ENCODE data around the gene ANP32A. TPM values are rescaled to one million over a fixed set of nuclear protein-coding genes. Genes with fewer than 3 reads are reported as not detected.
"Not testable (repeated sequence)": the region's sequence is repeated elsewhere in the genome, so short reads cannot be mapped to it uniquely, and the experiment has no call there.

Gene ANP32A
- total RNA-seq (100 to 1,000 TPM; 129 to 131 TPM), polyA plus RNA-seq (10 to 100 TPM; 81.3 to 88.1 (median 84.3) TPM), total RNA-seq (74.8 to 234 (median 117) reads per million in 6 experiments)

DNA sequence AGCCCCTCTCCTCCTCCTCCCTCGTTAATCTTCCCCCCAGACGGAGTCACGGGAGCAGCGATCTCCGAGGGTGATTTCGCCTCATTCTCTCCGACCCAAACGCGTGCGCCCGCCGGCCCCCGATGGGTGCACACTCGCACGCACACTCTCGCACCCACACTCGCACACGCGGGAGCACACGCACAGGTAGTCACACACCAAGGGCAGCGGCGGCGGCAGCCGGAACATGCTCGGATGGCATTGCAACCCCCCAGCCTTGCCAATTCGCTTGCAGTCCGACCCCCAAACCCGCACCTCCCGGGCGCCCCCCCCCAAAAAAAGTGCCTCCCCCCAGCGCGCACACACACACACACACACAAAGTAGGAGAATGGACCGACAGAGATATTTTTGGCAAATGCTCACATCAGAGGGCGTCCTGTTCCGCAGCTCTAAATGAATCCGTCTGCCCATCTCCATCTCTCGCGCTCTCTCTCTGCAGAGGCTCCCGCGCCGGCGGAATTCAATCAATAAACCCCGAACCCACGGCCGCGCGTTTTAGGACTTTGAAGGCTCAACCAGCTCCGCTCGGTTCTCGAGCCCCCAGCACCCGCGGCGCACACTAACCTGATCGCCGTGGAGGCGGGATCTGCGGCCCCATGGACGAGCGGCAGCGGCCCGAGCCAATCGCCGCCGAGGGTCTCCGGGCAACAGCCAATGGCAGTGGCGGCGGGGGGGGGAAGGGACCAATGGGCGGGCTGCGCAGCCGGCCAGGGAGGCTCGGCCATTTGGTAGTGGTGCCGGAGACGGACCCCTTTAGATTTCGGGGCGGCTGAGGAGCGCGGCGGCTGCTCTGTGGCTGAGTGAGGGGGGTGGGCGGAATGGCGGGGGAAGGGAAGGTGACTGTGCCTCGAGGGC lies at the start of gene ANP32A:
ANP32A (minus strand) TSS at position 601 of the 895 bp plus-strand sequence; CDS start at position 457, 144 bp downstream.
- no peaks in the 10 kb centered on the region for H3K9me3 Mint-ChIP-seq
- H3K27me3 Mint-ChIP-seq = no peaks in the 10 kb centered on the region
- no peaks in the 10 kb centered on the region for H3K36me3 Mint-ChIP-seq
- POLR2A ChIA-PET = interaction anchor here (0.7 to 6.3 kb wide), 6 partner anchors 8 to 983 kb away, joined by 3 to 53 read pairs (median 9); no protein-coding TSS in a partner anchor
- H3K4me1 Mint-ChIP-seq = peaks cover 20 to 36% (median 33%) of the 10 kb centered on the region in 4 donors
- peak within 1 kb of the TSS; percentile 90 to 100 (median 97) for H3K4me3 Mint-ChIP-seq
- peak within 1 kb of the TSS; percentile 92 to 100 (median 96) for H3K27ac Mint-ChIP-seq
- DNase-seq (peak; percentile 90 to 98 (median 96)), ATAC-seq (peak; percentile 65)

DNA sequence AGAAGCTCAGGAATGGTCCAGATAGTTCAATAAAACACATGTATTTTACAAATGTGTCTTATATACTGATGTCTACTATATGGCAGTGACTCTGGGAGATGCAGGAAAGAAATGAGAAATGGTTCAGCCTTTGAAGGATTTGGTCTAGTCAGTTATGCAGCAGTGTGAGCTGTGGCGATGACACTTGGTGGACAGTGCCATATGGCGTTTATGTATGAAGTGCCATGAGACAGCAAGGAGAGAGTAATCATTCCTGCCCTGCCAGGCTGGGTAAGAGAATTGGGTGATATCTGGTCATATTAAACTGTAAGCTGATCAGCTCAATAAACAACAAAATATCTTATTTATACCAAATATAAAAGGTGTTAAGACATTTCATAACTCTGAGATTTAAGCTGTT lies 47.6 kb upstream of the ANP32A start:
- Mint-ChIP-seq H3K36me3 (peaks cover 0 to 9% (median 8%) of the 10 kb centered on the region in 3 donors), H3K27me3 (peaks cover 0 to 11% (median 5%) of the 10 kb centered on the region in 5 donors), H3K4me3 (no peak overlapping the region), H3K9me3 (peaks cover 0 to 12% (median 8%) of the 10 kb centered on the region in 9 donors), H3K27ac (peak overlapping the region in 1 of 10 donors; percentile 71), H3K4me1 (no peaks in the 10 kb centered on the region)
- DNase-seq (no peak), ATAC-seq (no peak)
- POLR2A ChIA-PET = interaction anchor here (0.5 kb wide), 1 partner anchor 27 kb away, joined by 3 read pairs; no protein-coding TSS in a partner anchor

DNA sequence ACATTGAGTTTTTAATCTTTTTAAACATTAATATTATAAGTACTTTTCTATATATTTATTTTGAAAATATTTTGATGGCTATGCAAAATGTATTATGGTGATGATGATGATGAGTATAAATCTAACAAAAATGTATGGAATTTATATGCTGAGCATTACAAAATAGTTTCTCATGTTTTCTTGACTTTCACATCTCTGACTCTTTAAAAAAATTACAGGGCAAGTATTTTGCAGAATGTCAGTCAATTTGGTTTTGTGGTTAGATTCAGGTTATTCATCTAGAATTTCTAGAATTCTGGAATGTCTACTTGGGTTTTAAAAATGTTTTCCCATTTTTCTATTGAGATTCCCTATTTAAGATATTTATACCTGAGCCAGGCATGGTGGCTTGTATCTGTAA lies 41.7 kb upstream of the ANP32A start:
- Mint-ChIP-seq H3K9me3 (peaks cover 0 to 32% (median 16%) of the 10 kb centered on the region in 9 donors), H3K4me1 (no peaks in the 10 kb centered on the region), H3K4me3 (no peak overlapping the region), H3K27me3 (peaks cover 0 to 11% (median 6%) of the 10 kb centered on the region in 5 donors), H3K36me3 (peaks cover 0 to 18% (median 12%) of the 10 kb centered on the region in 3 donors), H3K27ac (no peak overlapping the region)
- POLR2A ChIA-PET = no interaction called here
- no peak for DNase-seq
- no peak for ATAC-seq

DNA sequence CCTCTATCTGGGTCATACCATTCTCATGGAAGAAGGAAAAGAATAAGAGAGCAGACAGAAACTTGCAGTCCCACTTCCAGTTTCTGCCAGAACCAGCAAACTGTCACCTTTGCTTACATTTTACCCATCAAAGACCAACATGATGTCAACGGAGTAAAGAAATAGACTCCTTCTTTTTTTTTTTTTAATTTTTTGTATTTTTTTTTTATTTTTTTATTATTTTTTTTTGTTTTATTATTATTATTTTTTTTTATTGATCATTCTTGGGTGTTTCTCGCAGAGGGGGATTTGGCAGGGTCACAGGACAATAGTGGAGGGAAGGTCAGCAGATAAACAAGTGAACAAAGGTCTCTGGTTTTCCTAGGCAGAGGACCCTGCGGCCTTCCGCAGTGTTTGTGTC lies 38.0 kb upstream of the ANP32A start:
- H3K27ac Mint-ChIP-seq, POLR2A ChIA-PET, H3K4me1 Mint-ChIP-seq, ATAC-seq, DNase-seq, H3K4me3 Mint-ChIP-seq: not testable (repeated sequence)
- Mint-ChIP-seq H3K27me3 (peaks cover 0 to 14% (median 2%) of the 10 kb centered on the region in 5 donors), H3K9me3 (peaks cover 4 to 38% (median 19%) of the 10 kb centered on the region in 9 donors), H3K36me3 (peaks cover 0 to 21% (median 6%) of the 10 kb centered on the region in 3 donors)

DNA sequence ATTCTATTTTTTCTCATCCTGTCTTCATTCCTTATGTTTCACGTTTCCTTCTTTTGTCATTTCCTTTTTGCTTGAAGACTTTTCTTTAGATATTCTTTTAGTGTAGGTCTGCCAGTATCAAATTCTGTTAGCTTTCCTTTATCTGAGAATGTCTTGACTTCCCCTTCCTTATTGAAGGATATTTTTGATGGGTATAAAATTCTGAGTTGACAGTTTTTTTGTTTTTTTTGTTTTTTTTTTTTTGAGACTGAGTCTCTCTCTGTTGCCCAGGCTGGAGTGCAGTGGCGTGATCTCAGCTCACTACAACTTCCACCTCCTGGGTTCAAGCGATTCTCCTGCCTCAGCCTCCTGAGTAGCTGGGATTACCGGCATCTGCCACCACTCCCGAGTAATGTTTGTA lies 36.7 kb upstream of the ANP32A start:
- H3K4me1 Mint-ChIP-seq, DNase-seq, POLR2A ChIA-PET, ATAC-seq, H3K27ac Mint-ChIP-seq, H3K4me3 Mint-ChIP-seq: not testable (repeated sequence)
- Mint-ChIP-seq H3K27me3 (peaks cover 1 to 14% (median 6%) of the 10 kb centered on the region in 5 donors), H3K9me3 (peaks cover 4 to 27% (median 19%) of the 10 kb centered on the region in 9 donors), H3K36me3 (peaks cover 0 to 20% (median 6%) of the 10 kb centered on the region in 3 donors)

DNA sequence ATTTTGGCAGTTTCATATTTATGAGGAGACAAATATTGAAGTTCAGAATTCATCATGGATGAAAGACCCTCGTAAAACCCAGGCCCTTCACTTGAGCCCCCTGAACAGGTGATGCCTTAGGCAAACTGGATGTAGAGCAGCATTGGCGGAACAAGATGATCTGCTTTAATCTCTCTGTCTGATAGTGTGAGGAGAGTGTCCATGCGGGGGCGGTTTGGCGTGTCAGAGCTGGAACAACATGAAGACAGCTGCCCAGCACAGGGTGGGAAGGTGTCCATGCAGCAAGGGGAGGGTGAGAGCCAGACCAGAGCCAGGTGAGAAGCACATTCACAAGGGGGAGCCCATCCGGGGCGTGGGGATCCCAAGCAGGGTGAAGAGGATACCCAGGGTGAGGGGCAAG lies 31.8 kb upstream of the ANP32A start:
- Mint-ChIP-seq H3K4me3 (no peak overlapping the region), H3K4me1 (peaks cover 0 to 11% (median under 1%) of the 10 kb centered on the region in 4 donors), H3K27ac (peak overlapping the region in 1 of 10 donors; percentile 12), H3K9me3 (peaks cover 4 to 15% (median 12%) of the 10 kb centered on the region in 9 donors), H3K36me3 (peaks cover 0 to 12% (median 2%) of the 10 kb centered on the region in 3 donors), H3K27me3 (peaks cover 2 to 16% (median 11%) of the 10 kb centered on the region in 5 donors)
- POLR2A ChIA-PET = no interaction called here
- DNase-seq (no peak), ATAC-seq (no peak)

DNA sequence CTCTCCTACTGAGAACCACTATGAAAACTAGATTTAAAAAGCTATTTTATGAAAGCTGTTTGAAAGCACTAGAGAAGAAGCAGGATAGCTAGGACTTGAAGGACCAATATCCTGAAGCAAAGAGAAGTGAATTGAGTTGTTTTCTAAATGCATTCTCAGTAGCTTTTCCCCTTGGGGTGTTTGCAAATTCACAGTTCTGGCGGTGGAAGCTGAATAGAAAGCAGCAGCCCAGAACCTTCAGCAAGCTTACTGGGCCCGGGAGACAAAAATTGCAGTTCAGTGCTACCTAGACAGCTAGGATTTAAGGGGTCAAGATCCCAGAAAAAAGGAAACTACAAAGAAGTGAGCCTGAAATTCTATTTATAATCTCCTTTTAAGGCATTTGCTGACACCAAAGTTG lies 31.3 kb upstream of the ANP32A start:
- DNase-seq = no peak
- Mint-ChIP-seq H3K4me3 (no peak overlapping the region), H3K36me3 (peaks cover 0 to 7% (median 0%) of the 10 kb centered on the region in 3 donors), H3K9me3 (peaks cover under 1 to 12% (median 8%) of the 10 kb centered on the region in 9 donors), H3K27me3 (peaks cover under 1 to 14% (median 11%) of the 10 kb centered on the region in 5 donors), H3K4me1 (peaks cover 0 to 11% (median under 1%) of the 10 kb centered on the region in 4 donors), H3K27ac (no peak overlapping the region)
- POLR2A ChIA-PET = no interaction called here
- no peak for ATAC-seq

DNA sequence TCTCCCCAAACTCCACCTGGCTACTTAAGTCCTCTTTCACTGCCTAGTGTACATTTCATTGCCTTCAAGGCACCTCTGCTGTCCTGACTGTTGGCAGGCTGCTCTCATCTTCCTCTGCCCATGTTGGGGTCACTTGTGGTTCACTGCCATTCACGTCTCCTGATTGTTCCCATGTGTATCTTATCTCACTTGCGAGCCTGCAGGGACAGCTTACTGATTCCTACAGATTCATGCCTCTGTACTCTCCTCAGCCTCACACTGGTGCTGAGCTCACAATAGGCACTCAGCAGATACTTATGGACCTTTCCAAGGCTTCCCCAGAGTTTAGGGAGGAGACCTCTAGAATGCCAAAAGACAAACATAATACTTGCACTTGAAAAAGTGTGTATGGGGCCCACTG lies 28.8 kb upstream of the ANP32A start:
- H3K4me1 Mint-ChIP-seq = peaks cover 0 to 16% (median under 1%) of the 10 kb centered on the region in 4 donors
- POLR2A ChIA-PET = no interaction called here
- no peak overlapping the region for H3K4me3 Mint-ChIP-seq
- peaks cover 12 to 29% (median 17%) of the 10 kb centered on the region in 5 donors for H3K27me3 Mint-ChIP-seq
- no peak for DNase-seq
- H3K9me3 Mint-ChIP-seq = no peaks in the 10 kb centered on the region
- H3K27ac Mint-ChIP-seq = no peak overlapping the region
- no peak for ATAC-seq
- no peaks in the 10 kb centered on the region for H3K36me3 Mint-ChIP-seq

DNA sequence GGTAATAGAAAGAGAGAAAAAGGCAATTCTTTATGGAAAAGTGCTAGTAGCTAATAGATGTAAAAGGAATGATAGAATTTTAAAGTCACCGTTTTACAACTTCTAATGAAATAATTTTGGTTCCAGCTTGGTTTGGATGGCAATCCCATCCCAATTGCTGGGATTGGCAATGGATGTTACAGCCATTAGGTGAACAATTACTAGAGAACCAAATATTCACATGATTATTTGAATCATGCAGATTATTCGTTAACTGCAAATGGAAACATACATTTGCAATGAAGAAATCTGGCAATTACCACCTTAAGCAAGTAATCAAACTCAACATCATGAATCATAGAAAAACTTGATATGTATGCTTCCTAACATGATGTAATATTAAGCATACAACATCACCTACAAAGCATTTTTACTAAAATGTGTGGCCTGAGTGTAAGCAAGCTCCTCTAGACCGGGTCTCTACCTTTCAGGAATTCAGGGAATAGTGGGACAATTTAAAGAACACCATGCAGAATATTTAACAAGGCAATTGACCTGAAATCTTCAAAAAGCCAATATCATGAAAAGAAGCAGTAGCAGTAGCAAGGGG lies 26.2 kb upstream of the ANP32A start:
- Mint-ChIP-seq H3K27ac (no peak overlapping the region), H3K9me3 (no peaks in the 10 kb centered on the region), H3K4me3 (no peak overlapping the region), H3K36me3 (no peaks in the 10 kb centered on the region), H3K4me1 (peaks cover 7 to 30% (median 12%) of the 10 kb centered on the region in 4 donors), H3K27me3 (peaks cover 22 to 43% (median 34%) of the 10 kb centered on the region in 5 donors)
- no peak for DNase-seq
- ATAC-seq = no peak
- POLR2A ChIA-PET = no interaction called here

DNA sequence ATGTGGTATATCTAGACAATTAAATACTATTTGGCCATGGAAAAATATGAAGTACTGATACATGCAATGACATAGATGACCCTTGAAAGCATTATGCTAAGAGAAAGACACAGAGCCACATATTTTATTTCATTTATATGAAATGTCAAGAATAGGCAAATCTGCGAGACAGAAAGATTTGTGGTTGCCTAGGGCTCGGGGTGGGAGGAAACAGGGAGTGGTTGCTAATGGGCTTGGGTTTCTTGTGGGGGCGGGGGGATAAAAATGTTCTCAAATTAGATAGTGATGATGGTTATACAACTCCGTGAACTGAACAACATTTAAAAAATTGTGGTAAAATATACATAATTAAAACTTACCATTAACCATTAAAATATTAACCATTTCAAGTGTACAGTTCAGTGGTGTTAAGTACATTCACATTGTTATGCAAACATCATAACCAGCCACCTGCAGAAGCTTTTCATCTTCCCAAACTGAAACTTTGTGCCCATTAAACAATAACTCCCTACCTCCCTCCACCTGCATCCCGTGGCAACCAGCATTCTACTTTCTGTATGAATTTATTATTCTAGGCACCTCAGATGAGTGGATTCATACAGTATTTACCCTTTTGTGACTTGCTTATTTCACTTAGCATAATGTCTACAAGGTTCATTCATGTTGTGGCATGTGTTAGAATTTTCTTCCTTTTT lies 24.3 kb upstream of the ANP32A start:
- Mint-ChIP-seq H3K4me3 (no peak overlapping the region), H3K4me1 (peaks cover 7 to 26% (median 12%) of the 10 kb centered on the region in 4 donors), H3K9me3 (no peaks in the 10 kb centered on the region), H3K27ac (no peak overlapping the region), H3K36me3 (no peaks in the 10 kb centered on the region), H3K27me3 (peaks cover 26 to 57% (median 44%) of the 10 kb centered on the region in 5 donors)
- DNase-seq = no peak
- ATAC-seq = no peak
- POLR2A ChIA-PET = interaction anchor here (0.5 kb wide), 1 partner anchor 50 kb away, joined by 3 read pairs; no protein-coding TSS in a partner anchor

DNA sequence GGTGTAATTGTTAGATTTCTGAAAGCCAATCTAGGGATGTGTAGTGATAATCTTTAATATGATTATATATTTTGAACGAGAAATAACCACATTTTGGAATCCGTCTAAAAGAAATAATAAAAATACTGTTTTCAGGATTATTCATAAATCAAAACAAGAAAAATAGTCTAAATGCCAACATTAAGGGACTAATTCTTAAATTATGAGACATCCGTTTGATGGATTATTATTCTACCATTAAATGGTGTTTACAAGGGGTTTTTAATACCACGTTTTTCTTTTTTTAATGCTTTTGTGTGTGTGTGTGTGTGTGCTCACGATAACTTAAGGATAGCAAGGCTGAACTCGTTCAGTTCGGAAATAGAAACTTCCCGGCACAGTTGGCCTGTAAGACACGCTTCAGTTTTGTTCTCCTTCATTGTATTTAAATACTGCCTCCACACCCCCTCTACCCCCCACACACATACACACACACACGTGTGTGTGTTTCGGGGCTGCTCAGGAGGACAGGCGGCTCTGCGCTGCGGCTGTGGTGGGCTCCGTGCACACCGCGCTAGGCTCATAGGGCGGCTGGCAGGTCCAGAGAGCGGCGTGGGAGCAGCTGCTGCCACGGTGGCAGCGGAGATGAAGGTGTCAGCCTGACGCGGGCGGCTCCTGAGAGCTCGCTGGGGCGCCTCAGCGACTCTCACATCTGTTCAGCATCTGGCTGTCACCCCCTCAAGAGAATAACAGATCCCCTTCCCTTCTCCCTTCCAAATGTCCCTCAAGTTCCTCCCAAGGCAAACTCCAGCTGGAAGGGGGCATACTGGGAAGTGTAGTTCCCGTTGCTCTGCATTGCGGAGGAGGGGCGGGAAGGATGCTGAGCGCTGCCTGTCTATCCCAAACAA lies 23.0 kb upstream of the ANP32A start:
- Mint-ChIP-seq H3K4me1 (peaks cover 7 to 19% (median 12%) of the 10 kb centered on the region in 4 donors), H3K36me3 (no peaks in the 10 kb centered on the region), H3K27ac (no peak overlapping the region), H3K9me3 (no peaks in the 10 kb centered on the region), H3K4me3 (peak overlapping the region; percentile 41 to 83 (median 70)), H3K27me3 (peaks cover 30 to 69% (median 45%) of the 10 kb centered on the region in 5 donors)
- POLR2A ChIA-PET = no interaction called here
- DNase-seq (peak in 6 of 10 donors; percentile 5 to 34 (median 26)), ATAC-seq (peak; percentile 73 to 97)

Data from naive thymus-derived CD8-positive, alpha-beta T cell (primary cell).